ENCODE data around the gene CTF1.
"Not testable (repeated sequence)": the region's sequence is repeated elsewhere in the genome, so short reads cannot be mapped to it uniquely, and the experiment has no call there.

The CTF1 gene

DNA sequence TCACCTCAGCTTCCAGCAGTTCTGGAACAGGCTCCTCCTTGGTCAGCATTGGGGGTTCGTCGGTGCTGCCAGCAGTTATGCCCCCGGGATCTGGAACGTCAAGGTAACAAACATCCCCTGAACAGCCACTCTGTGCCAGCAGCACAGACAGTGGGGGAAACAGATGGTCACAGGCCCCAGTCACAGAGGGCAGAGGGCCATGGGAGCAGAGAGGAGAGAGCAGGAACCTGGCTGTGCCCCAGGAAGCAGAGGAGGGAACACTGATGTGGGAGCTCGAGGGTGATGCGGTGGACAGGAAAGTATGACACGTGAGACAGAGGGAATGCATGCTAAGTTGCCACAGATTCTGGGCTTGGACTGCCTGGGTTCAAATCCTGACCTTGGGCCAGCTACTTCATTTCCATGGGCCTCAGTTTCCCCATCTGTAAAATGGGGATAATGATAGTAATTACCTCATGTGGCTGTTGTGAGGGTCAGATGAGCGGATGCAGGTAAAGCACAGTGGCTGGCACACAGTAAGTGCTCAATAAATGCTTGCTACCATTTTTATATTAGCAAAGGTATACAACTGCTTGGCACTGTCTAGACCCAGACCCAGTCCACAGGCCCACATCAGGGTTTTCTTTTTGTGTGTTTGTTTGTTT, 7.4 kb upstream of the CTF1 start:
- DNase-seq: no peak

DNA sequence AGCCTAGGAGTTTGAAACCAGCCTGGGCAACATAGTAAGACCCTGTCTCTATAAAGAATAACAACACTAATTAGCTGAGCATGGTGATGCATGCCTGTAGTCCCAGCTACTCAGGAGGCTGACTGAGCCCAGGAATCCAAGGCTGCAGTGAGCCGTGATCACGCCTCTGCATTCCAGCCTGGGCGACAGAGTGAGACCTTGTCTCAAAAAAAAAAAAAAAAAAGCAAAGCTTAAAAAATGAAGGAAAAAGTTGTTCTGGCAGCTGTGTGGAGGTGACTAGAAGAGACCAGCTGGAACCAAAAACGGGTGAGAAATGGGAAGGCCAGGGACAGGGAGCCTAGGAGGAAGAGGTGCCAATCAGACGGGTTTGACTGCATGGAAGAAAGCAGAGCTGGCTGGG, 6.7 kb upstream of the CTF1 start:
- DNase-seq: no peak

DNA sequence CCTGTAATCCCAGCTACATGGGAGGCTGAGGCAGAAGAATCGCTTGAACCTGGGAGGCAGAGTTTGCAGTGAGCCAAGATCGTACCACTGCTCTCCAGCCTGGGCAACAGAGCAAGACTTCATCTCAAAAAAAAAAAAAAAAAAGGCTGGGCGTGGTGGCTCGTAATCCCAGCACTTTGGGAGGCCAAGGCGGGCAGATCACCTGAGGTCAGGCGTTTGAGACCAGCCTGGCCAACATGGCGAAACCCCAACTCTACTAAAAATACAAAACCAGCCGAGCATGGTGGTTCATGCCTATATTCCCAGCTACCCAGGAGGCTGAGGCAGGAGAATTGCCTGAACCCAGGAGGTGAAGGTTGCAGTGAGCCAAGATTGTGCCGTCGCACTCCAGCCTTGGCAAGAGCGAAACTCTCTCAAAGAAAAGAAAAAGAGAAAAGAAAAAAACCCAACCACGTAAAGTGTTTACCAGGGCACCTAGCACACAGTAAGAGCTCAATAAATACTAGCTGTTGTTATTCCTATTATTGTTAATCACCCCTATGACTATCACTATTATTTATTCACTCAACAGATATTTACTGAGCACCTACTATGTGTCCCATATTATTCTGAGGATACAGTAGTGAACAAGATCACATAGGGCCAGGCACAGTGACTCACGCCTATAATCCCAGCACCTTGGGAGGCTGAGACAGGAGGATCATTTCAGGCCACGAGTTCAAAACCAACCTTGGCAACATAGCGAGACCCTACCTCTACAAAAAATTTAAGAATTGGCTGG, 5.2 kb upstream of the CTF1 start:
- not testable (repeated sequence) for DNase-seq

DNA sequence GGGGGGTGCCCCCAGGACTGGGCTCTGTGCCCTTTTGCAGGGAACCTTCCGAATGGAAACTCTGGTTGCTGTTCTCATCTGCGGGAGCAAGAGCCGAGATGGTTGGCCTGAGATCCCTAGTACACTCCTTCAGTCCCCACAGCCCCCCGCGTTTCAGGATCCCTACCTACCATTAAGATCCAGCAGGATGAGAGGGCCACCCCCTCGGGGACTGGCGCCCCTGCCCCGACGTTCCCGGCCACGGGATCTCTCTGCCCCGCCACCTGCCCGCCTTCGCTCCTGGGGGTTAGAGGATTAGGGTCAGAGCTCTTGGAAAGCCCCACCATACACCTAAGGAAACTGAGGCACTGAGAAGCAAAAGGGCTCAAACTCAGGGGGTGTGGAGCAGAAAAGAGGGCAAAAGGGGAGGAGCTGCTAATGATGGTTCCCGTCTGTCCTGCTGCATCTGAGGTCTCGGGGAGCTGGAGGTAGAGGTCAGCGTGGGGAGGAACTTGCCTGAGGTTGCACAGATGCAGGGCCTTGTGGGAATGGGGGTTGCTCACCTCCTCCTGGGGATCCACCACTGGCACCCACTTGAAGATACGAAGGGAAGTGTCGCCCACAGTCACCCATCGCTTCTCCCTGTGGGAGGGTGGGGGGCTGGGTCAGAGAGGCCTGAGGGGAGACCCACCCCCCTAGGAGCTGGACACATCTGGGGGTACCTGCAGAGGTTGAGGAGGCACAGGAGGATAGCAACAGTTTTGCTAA, 3.6 kb upstream of the CTF1 start:
- no peak for DNase-seq

DNA sequence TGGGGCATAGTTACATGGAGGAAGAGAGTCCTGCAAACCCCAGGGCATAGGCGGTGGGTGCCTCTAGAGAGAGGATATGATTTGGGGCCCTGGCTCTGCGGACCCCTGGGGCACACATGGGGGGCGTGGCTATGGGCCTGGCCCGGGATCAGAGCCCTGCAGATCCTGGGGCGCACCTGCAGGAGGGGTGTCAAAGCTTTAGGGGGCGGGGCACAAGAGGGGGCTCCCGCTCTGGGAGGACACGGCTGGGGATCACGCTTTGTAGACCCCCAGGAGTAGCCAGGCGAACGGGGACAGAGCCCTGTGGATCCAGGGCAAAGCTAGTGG, 3.0 kb upstream of the CTF1 start:
- DNase-seq: no peak

DNA sequence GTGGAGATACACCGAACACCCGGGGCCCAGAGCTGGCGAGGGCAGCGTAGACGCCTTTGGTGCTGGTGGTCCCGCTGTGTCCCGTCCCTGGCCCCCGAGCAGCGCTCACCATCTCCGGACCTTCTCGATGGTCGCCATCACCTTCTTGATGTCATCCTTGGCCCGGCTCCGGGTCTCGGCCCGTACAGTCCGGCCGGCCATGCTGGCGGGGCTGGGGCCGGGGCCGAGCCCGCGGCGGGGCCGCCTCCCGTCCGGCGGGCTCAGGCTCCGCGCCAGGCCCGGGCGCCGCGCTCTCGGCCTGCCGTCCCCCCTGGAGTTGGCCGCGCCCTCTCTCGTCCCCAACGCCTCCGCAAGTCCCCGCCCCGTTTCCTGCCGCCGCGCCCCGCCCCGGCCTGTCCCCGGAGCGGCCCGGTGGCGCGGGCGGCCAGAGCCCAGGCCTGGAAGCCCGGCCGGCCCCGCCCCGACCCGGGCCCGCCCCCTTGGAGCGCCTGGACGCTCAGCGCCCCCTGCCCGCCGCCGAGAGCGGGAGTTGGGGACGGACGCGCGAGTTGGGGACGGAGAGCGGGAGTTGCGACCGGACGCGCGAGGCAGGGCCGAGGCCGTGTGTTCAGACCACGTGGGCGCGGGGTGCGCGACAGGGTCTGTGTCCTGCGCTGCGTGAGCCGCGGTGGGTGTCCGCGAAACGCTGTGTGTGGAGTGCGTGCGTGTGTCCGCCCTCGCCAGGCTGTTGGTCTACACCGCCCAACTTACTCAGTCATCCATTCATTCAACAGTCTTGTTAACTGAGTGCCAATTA, 2.5 kb upstream of the CTF1 start, which contains the start of gene BCL7C:
Gene BCL7C (minus strand): TSS at position 334 of the 796 bp plus-strand sequence. CDS start 133 bp downstream, at position 201.
- DNase-seq: peak; percentile 87

DNA sequence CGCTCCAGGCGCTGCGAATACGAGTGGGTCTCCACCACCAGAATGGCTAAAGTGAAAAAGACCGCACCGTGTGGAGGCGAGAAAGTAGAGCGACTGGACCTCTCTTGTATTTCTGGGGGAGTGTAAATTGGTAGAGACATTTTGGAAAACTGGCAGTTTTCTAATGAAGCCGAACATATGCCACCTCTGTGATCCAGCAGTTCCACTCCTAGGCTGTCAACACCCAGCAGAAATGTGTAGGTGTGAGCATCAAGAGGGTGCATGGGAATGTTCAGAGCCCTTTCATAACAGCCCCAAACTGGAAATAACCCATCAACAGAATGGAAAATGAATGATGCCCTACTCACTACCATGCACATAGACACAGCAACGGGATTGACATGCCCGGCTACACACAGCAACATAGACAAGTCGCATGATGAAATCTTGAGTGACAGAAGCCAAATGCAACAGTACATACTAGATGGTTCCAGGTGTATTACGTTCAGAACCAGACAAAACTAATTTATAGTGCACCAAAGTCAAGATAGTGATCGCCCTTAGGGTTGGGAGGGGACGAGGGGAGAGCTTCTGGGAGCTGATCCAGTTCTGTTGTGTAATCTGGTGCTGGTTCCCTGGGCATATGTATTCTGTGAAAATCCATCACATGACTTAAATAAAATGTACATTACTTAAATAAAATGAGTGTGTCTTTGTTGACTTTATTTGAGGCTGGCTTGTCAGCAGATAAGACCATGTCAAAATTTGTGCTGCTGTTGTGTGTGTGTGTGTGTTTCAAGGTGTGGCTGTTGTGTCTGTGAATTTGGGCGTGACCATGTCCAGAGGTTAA, 1.7 kb upstream of the CTF1 start:
- DNase-seq: no peak

DNA sequence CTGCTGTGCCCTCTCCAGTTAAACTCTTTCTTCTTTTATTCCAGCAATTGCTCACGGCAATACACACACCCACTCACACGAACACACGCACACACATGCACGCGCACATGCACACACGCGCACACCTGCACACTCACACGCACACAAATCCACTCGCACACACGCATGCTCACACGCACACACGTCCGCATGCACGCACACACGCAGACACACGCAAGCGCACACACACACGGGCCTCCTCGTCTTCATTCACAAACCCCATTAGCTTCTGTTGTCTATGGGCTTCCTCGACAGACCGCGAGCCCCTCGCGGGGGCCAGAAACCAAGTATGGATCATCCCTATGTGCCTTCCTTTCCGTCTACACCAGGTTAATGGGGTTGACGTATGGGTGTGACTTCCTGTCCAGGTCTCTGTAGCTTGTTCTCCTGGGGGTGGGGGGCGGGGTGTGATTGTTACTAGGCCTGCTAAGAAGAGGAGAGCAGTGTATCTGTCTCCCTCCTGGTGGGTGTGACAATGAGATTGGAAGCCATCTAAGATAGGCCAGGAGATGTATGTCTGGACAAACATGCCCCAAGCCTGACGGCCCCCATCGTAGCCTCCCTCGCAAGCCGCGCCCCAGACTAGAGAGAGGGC, 670 bp upstream of the CTF1 start:
- DNase-seq: no peak

DNA sequence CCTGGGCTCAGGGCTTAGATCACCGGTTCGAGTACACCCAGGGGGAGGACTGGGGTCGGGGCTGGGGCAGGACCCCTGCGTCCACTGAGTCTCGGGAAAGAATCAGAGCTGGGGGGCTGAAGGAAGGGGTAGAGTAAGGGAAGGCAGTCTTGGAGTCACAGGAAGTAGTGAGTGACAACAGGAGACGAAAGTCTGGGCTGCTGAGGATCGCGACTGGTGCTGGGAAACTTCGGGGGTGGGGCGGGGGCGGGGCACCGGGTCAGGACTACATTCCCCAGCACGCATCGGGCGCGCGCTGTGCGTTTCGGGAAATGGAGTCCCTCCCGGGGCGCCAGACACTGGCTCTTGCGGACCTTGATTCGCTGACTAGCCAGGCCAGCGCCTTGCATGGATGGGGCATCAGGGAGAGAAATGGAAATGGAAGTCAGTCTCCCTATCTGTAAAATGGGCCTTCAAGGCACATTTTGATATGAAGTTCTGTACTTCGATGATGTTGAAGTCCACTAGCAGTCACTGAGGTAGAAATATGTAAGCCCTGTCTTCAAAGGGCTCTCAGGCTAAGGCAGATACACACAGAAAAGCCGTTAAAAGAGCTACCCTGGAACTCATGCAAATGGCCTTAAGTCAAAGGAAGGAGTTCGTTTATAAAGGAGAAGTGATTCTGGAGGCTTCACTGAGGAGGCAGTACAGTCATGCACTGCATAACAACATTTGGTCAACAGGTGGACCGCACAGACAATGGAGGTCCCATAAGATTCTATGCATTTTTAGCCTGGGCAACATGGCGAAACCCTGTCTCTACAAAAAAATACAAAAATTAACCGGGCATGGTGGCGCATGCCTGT, 697 bp downstream of the CTF1 start:
- peak; percentile 83 for DNase-seq

DNA sequence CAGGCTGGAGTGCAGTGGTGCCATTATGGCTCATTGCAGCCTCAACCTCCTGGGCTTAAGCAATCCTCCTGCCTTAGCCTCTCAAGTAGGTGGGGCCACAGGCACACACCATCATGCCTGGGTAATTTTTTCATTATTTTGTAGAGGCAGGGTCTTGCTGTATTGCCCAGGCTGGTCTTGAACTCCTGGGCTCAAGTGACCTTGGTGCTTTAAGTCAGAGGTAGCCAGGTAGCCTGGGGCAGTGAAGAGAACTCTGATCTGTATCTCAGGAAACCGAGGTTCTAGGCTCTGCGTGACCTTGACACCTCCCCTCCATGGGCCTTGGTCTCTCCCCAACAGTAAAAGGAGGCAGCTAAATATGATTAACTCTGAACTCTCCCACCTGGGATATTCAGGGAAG, 3.4 kb downstream of the CTF1 start:
- no peak for DNase-seq

DNA sequence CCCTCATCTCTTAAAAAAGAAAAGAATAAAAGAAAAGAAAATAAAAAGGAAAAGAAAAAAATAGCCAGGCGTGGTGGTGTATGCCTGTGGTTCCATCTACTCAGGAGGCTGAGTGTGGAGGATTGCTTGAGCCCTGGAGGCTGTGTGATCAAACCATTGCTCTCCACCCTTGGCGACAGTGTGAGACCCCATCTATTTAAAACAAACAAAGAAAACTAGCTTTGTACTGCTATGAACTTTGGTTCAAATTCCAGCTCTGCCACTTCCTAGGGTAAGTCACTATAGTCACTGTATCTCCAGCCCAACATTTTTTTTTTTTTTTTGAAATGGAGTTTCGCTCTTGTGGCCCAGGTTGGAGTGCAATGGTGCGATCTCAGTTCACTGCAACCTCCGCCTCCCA, 4.2 kb downstream of the CTF1 start:
- DNase-seq: no peak

DNA sequence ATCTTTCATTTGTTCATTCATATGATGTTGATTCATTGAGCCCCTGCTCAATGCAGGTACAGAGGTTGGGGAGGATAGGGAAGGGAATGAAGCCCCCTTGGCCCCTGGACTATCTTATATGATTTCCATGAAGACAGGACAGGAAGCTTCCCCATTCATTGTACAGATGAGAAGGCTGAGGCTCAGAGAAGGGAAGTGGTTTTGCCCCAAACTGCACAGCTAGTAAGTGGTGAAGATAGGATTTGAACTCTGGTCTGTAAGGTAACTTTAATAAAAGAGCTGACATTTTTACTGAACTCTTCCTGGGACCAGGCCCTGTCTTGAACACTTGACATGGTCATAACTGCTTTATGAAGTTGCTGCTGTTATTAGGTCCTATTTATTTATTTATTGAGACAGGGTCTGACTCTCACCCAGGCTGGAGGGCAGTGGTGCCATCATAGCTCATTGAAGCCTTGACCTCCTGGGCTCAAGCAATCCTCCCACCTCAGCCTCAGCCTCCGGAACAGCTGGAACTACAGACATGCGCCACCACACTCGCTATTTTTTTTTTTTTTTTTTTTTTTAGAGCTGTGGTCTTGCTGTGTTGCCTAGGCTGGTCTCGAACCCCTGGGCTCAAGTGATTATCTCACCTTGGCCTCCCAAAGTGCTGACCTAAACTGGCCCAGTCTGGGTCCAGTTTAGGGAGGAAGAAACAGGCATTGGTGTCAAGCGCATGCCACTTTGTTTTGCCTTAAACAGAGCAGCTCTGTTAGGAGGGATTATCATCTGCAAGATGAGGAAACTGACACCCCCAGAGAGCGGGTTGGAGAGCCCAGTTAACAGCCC, 5.0 kb downstream of the CTF1 start:
- no peak for DNase-seq

DNA sequence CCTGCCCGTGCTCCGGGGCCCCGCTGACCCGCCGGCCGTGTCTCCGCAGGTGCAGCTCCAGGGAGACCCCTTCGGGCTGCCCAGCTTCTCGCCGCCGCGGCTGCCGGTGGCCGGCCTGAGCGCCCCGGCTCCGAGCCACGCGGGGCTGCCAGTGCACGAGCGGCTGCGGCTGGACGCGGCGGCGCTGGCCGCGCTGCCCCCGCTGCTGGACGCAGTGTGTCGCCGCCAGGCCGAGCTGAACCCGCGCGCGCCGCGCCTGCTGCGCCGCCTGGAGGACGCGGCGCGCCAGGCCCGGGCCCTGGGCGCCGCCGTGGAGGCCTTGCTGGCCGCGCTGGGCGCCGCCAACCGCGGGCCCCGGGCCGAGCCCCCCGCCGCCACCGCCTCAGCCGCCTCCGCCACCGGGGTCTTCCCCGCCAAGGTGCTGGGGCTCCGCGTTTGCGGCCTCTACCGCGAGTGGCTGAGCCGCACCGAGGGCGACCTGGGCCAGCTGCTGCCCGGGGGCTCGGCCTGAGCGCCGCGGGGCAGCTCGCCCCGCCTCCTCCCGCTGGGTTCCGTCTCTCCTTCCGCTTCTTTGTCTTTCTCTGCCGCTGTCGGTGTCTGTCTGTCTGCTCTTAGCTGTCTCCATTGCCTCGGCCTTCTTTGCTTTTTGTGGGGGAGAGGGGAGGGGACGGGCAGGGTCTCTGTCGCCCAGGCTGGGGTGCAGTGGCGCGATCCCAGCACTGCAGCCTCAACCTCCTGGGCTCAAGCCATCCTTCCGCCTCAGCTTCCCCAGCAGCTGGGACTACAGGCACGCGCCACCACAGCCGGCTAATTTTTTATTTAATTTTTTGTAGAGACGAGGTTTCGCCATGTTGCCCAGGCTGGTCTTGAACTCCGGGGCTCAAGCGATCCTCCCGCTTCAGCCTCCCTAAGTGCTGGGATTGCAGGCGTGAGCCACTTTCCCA, 5.9 kb downstream of the CTF1 start:
- peak; percentile 58 for DNase-seq

DNA sequence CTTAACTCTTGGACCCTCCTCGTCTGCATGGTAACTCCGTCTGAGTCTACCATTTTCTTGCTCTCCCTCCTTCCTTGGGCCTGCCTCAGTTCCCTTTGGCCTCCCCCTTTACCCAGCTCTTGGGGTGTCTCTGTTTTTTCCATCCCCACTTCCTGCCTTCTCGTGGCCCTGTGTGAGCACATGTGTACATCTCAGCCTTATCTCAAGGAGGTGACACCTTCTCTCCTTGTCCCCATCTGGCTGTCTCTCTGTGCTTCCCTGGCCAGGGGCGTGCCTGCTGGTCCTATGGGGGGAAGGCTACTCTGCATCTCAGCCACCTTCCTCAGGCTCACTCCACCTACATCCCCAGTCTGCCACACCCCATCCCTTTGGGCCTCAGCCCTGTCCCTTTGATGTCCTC, 6.6 kb downstream of the CTF1 start:
- no peak for DNase-seq

DNA sequence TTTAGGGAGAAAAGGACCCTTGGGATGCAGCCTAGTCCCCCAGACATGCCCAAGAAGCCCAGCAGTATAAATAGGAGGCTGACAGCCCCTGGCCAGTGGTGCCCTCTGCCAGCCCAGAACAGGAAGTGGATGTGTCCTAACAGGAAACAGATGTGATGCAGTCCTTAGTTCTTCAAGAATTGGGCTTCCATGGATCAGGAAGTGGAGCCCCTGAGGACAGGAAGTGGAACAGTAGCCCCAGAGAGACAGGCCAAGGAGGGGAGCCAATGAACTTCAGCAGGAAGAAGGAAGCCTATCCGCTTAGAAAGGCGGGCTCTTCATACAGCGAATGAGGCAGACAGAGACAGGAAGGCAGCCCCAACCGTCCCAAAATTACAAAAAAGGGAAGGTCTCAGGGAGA, 7.2 kb downstream of the CTF1 start:
- no peak for DNase-seq

DNA sequence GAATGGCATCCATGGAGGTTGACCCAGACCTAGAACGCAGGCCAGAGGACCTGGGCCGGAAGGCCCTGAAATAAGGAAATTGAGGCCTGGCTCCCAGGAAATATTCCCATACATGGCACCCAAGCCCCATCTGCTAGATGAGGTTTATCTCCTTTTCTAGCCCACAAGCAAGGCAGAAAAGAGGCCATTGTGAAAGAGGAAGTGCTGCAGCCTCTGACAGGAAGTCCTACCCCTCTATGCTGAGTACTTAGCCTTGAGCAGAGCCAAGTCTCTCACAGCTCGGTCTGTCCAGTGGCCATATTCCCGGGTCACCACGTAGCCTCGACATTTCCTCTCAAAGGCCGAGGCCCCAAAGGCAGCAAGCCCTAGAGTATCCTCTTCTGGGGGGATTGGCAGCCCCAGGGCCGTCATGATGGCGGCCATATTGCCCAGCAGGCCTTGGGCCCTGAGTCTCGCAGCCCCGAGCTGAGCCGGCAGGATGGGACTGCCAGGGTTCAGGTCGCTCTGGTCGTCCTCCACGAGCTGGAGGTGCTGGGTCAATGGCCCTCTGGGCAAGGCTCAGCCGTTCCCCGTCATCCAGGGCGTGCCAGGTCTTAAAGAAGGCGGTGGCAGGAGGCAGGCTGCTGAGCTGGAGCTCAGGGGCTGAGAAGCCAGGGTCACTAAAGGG, 7.8 kb downstream of the CTF1 start:
- DNase-seq: no peak

DNA sequence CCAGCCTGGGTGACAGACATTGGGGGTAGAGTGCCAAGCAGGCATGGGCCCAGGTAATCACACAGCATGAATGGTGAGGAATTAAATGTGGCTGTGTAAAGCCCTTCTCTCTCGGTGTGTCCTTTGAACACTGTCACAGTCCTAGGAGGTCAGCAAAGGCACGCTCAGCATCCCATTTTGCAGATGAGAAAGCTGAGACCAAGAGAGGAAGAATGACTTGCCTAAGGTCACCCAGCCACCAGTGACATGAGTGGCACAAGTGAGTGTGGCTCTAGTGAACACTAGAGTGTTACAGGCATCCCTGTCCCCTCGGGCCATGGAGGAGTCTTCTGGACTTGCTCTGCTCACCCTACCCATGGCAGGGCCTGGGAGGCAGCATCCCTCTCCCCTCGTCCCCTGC, 10.7 kb downstream of the CTF1 start:
- DNase-seq: no peak

DNA sequence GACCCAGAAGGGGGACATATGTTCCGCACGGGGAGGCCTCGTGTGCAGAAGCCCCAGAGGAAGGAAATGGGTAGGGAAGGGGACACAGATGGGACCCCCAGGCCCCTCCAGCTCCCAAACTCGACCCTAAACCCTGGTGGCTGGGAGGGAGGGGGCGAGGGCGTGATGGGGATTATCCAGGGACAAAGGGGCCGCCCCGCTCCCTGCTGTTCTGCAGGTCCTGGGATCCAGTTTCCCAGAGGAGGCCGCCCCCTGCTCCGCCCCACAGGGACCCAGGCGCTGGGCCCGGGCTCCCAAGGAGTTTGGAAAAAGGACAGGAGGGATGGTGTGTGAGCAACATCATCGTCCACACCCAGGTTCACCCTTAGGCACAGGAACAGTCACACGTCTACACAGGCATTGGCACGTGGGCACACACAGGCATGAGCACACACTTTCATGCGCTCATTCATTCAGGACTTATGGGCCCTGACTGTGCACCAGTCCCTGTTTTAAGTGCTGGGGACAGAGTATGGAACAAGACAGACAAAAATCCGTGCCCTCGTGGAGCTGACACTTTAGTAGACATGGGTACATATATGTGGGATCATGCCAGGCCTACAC, 14.1 kb downstream of the CTF1 start:
- no peak for DNase-seq

Data from activated naive CD4-positive, alpha-beta T cell treated with Interleukin-2 at 50 U/mL for 16 hours (primary cell).